Measurements from ENCODE around the gene PTGER1.
A peak's percentile ranks its signal among the peaks of the same experiment; 100 is the strongest.

Gene PTGER1

GRCh38 chr19:14477418-14478112 lies 2.4 kb upstream of the PTGER1 start:
- TF ChIP-seq JUND (IDR thresholded peaks at IDR 0.05; ENCODE audit: low read depth) = no peak
- in situ Hi-C loops (cut with HindIII; ENCODE audit: low pct_unique_long_range_greater_than_20kb, low sequenced_read_pairs) = no loop called here

GRCh38 chr19:14476673-14477401 lies 1.7 kb upstream of the PTGER1 start:
- no peak for TF ChIP-seq JUND (IDR thresholded peaks at IDR 0.05; ENCODE audit: low read depth)
- in situ Hi-C loops (cut with HindIII; ENCODE audit: low pct_unique_long_range_greater_than_20kb, low sequenced_read_pairs) = no loop called here
- peak; percentile 16 to 17 for DNase-seq (ENCODE audit: low read depth in 1 of 2, low spot score in 1 of 2)

More at GRCh38 chr19:14477418-14478112, 2.4 kb upstream of the PTGER1 start:
- no peak for DNase-seq (ENCODE audit: low read depth in 1 of 2, low spot score in 1 of 2)

DNA sequence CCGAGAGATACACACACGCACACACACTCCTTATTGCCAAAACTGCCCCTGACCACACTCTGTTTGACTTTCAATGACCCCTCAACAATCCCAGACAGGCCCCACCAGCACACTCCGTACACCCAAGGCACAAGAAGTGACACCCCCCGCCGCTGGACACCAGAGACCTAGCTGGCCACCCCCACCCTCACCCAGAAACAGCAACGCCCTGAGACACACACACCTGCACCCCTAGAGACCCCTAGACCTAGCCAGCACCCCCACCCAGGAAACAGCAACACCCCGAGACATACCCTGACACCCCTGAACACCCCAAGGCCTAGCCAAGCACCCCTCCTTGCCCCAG lies 1.1 kb upstream of the PTGER1 start:
- DNase-seq (ENCODE audit: low read depth in 1 of 2, low spot score in 1 of 2) = no peak
- in situ Hi-C loops (cut with HindIII; ENCODE audit: low pct_unique_long_range_greater_than_20kb, low sequenced_read_pairs) = no loop called here
- no peak for TF ChIP-seq JUND (IDR thresholded peaks at IDR 0.05; ENCODE audit: low read depth)

- in situ Hi-C loops (cut with HindIII; ENCODE audit: low pct_unique_long_range_greater_than_20kb, low sequenced_read_pairs) = no loop called here
- peak in 1 of 2 experiments; percentile 22 for DNase-seq (ENCODE audit: low read depth in 1 of 2, low spot score in 1 of 2)
- no peak for TF ChIP-seq JUND (IDR thresholded peaks at IDR 0.05; ENCODE audit: low read depth)
Measured at GRCh38 chr19:14474827-14475226, 327 bp downstream of the PTGER1 start.

DNA sequence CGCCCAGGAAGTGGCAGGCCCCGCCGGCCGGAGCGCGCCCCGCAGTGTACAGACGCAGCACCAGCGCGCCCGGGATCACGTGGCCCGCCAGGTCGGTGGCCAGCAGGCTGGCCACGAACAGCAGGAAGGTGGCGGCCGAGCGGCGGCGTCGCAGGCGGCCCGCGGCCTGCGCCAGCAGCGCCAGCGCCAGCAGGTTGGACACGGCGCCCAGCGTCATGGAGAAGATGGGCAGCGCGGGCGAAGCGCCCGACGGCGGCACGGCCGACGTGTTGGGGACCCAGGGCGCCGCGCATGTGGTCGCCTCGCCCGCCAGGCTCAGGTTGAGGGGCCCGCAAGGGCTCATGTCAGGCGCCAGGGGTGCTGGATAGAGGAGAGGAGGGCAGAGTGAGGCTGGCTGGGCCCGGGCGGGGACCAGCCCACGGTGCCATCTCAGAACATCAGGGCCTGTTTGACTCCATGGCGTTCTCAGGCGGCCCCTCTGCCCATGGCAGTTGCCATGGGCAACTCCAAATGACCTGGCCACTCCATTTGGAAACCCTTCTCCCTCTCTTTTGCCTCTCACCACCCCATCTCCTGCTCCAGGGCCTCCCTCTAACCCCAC lies 1.1 kb downstream of the PTGER1 start:
- DNase-seq (ENCODE audit: low read depth in 1 of 2, low spot score in 1 of 2) = peak in 1 of 2 experiments; percentile 21
- in situ Hi-C loops (cut with HindIII; ENCODE audit: low pct_unique_long_range_greater_than_20kb, low sequenced_read_pairs) = no loop called here
- TF ChIP-seq JUND (IDR thresholded peaks at IDR 0.05; ENCODE audit: low read depth) = no peak

- in situ Hi-C loops (cut with HindIII; ENCODE audit: low pct_unique_long_range_greater_than_20kb, low sequenced_read_pairs) = no loop called here
- DNase-seq (ENCODE audit: low read depth in 1 of 2, low spot score in 1 of 2) = no peak
- TF ChIP-seq JUND (IDR thresholded peaks at IDR 0.05; ENCODE audit: low read depth) = no peak
Measured at GRCh38 chr19:14473073-14473977, 1.8 kb downstream of the PTGER1 start.

GRCh38 chr19:14472202-14472938 lies 2.8 kb downstream of the PTGER1 start:
- in situ Hi-C loops (cut with HindIII; ENCODE audit: low pct_unique_long_range_greater_than_20kb, low sequenced_read_pairs) = no loop called here
- TF ChIP-seq JUND (IDR thresholded peaks at IDR 0.05; ENCODE audit: low read depth) = no peak
- DNase-seq (ENCODE audit: low read depth in 1 of 2, low spot score in 1 of 2) = peak in 1 of 2 experiments; percentile 42

- in situ Hi-C loops (cut with HindIII; ENCODE audit: low pct_unique_long_range_greater_than_20kb, low sequenced_read_pairs) = no loop called here
- DNase-seq (ENCODE audit: low read depth in 1 of 2, low spot score in 1 of 2) = peak in 1 of 2 experiments; percentile 25
- TF ChIP-seq JUND (IDR thresholded peaks at IDR 0.05; ENCODE audit: low read depth) = no peak
Measured at GRCh38 chr19:14471436-14472187, 3.5 kb downstream of the PTGER1 start.

- in situ Hi-C loops (cut with HindIII; ENCODE audit: low pct_unique_long_range_greater_than_20kb, low sequenced_read_pairs) = no loop called here
- DNase-seq (ENCODE audit: low read depth in 1 of 2, low spot score in 1 of 2) = no peak
- no peak for TF ChIP-seq JUND (IDR thresholded peaks at IDR 0.05; ENCODE audit: low read depth)
Measured at GRCh38 chr19:14470031-14470876, 4.9 kb downstream of the PTGER1 start.

DNA sequence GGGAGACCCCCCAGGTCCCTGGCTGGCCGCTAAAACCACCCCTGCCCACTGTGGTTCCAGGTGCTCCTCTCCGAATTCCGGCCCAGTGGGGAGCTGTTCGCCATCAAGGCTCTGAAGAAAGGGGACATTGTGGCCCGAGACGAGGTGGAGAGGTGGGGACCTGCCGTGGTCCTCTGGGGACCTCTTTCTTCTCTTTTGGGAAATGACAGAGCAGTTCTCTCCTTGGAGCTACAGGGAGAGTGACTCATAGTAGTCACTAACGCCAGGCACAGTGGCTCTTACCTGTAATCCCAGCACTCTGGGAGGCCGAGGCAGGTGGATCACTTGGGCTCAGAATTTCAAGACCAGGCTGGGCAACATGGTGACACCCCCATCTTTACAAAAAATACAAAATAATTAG lies 7.3 kb downstream of the PTGER1 start:
- peak in 1 of 2 experiments; percentile 34 for DNase-seq (ENCODE audit: low read depth in 1 of 2, low spot score in 1 of 2)
- in situ Hi-C loops (cut with HindIII; ENCODE audit: low pct_unique_long_range_greater_than_20kb, low sequenced_read_pairs) = no loop called here
- no peak for TF ChIP-seq JUND (IDR thresholded peaks at IDR 0.05; ENCODE audit: low read depth)
